SK-N-SH treated with all-trans-retinoic acid at 6 μM for 48 hours (cell line): Measurements from ENCODE around the gene NAA10.

Experiments
- ATAC-seq: fragments of 200-7000 bp; cut with Tn5 transposase; 3 replicates; pipeline ENCODE4 v1.9.1; 2020; ENCODE audit warnings: mild to moderate bottlenecking, moderate library complexity
- ARNTL ChIP-seq: fragments of 450-650 bp; formaldehyde crosslinking; IDR thresholded peaks from 2 replicates; pipeline ENCODE4 v1.5.0; 2020; ENCODE audit warnings: low read depth, mild to moderate bottlenecking, moderate library complexity, borderline replicate concordance
- CSDC2 ChIP-seq: fragments of 250-450 bp; sonication (Bioruptor Pico); IDR thresholded peaks from 2 replicates; pipeline ENCODE4 v1.5.0; 2020; ENCODE audit warnings: mild to moderate bottlenecking, moderate library complexity
- ESRRG ChIP-seq: fragments of 250-450 bp; sonication (Bioruptor Pico); IDR thresholded peaks from 2 replicates; pipeline ENCODE4 v1.6.1; 2021; ENCODE audit warnings: mild to moderate bottlenecking
- GLIS3 ChIP-seq: fragments of 250-450 bp; sonication (Bioruptor Pico); IDR thresholded peaks from 2 replicates; pipeline ENCODE4 v1.5.0; 2020; ENCODE audit warnings: mild to moderate bottlenecking, moderate library complexity
- ISL1 ChIP-seq: fragments of 250-450 bp; sonication (Bioruptor Pico); IDR thresholded peaks from 2 replicates; pipeline ENCODE4 v2.1.2; 2022; ENCODE audit warnings: mild to moderate bottlenecking, moderate library complexity
- OSR1 ChIP-seq: fragments of 250-450 bp; sonication (Bioruptor Pico); IDR thresholded peaks from 2 replicates; pipeline ENCODE4 v1.8.0; 2022; ENCODE audit warnings: moderate library complexity, mild to moderate bottlenecking, inconsistent platforms
- PPARA ChIP-seq: fragments of 250-450 bp; sonication (Bioruptor Pico); IDR thresholded peaks from 2 replicates; pipeline ENCODE4 v1.5.0; 2020; ENCODE audit warnings: mild to moderate bottlenecking, borderline replicate concordance
- RARB ChIP-seq: fragments of 250-450 bp; sonication (Bioruptor Pico); IDR thresholded peaks from 2 replicates; pipeline ENCODE4 v1.8.0; 2021; ENCODE audit warnings: mild to moderate bottlenecking, moderate library complexity
- SNAI2 ChIP-seq: fragments of 250-450 bp; sonication (Bioruptor Pico); IDR thresholded peaks from 2 replicates; pipeline ENCODE4 v1.5.0; 2020; ENCODE audit warnings: mild to moderate bottlenecking, moderate library complexity
- TOX ChIP-seq: fragments of 250-450 bp; sonication (Bioruptor Pico); IDR thresholded peaks from 2 replicates; pipeline ENCODE4 v1.8.0; 2021; ENCODE audit warnings: mild to moderate bottlenecking, moderate library complexity, borderline replicate concordance
- ZC3H10 ChIP-seq: fragments of 250-450 bp; sonication (Bioruptor Pico); IDR thresholded peaks from 2 replicates; pipeline ENCODE4 v1.5.1; 2021; ENCODE audit warnings: mild to moderate bottlenecking, moderate library complexity
- ZFP3 ChIP-seq: fragments of 250-450 bp; sonication (Bioruptor Pico); IDR thresholded peaks from 2 replicates; pipeline ENCODE4 v1.5.0; 2020; ENCODE audit warnings: mild to moderate bottlenecking, moderate library complexity
- ZFP30 ChIP-seq: fragments of 450-650 bp; formaldehyde crosslinking; IDR thresholded peaks from 2 replicates; pipeline ENCODE4 v1.5.0; 2022; ENCODE audit warnings: mild to moderate bottlenecking, moderate library complexity
- ZNF70 ChIP-seq: fragments of 450-650 bp; formaldehyde crosslinking; IDR thresholded peaks from 2 replicates; pipeline ENCODE4 v1.5.0; 2020; ENCODE audit warnings: mild to moderate bottlenecking, moderate library complexity
- ZNF8 ChIP-seq: fragments of 450-650 bp; formaldehyde crosslinking; IDR thresholded peaks from 2 replicates; pipeline ENCODE4 v1.5.0; 2020; ENCODE audit warnings: mild to moderate bottlenecking, moderate library complexity
- TF ChIP-seq, protein P1 (sequence below): fragments of 250-450 bp; sonication (Bioruptor Pico); IDR thresholded peaks from 2 replicates; pipeline ENCODE4 v1.5.1; 2020; ENCODE audit warnings: low read depth, mild to moderate bottlenecking, moderate library complexity
- TF ChIP-seq, protein P2 (sequence below): fragments of 250-450 bp; sonication (Bioruptor Pico); IDR thresholded peaks from 2 replicates; pipeline ENCODE4 v1.5.1; 2021; ENCODE audit warnings: mild to moderate bottlenecking, moderate library complexity
- TF ChIP-seq, protein P3 (sequence below): fragments of 250-450 bp; sonication (Bioruptor Pico); IDR thresholded peaks from 2 replicates; pipeline ENCODE4 v1.8.0; 2020; ENCODE audit warnings: mild to moderate bottlenecking, moderate library complexity, borderline replicate concordance
- TF ChIP-seq, protein P4 (sequence below): fragments of 250-450 bp; sonication (Bioruptor Pico); IDR thresholded peaks from 2 replicates; pipeline ENCODE4 v1.5.0; 2020; ENCODE audit warnings: mild to moderate bottlenecking, moderate library complexity
- TF ChIP-seq, protein P5 (sequence below): fragments of 250-450 bp; sonication (Bioruptor Pico); IDR thresholded peaks from 2 replicates; pipeline ENCODE4 v1.8.0; 2021; ENCODE audit warnings: low read depth, mild to moderate bottlenecking, moderate library complexity, borderline replicate concordance

The NAA10 gene

DNA sequence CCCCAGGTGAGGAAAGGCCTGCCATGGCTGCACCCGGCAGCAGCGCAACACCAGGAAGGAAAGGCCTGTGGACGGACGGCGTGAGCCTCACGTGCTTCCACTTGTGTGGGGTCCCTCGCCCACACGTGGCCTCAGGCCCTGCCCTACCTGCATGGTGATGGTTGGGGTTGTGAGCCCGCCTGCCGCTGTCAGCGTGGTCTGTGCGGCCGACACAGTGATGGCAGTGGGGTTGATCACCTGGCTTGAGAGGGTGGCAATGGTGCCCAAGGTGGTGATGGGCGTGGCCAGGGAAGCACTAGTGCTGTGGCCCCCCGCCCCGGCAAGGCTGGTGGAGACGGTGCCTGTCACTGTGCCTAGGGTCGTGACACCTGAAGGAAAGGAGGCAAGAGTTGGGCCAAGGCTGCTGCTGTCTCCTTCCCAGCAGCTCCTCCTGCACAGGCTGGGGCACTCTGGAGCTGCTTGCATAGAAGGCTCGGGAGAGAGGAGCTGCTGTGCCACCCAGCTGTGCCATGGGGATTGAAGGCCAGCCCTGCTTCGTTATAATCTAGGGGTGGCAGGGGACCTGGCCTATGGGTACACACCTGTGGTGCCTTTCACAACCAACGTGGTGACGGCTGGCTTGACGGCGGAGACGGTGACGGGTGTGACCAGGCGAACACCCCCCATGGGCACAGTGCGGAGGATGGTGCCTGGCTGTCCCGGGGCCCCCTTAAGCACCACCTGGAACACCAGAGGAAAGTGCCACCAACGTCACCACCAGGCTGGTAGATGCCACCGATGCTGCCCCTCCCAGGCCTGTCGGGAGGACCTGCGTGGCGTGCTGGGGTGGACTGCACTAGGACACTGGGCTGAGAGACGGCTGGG, 21.4 kb upstream of the NAA10 start:
- TF ChIP-seq TOX (no peak), OSR1 (CRISPR knock-in tag) (no peak), ISL1 (CRISPR knock-in tag) (no peak), ZNF70 (CRISPR knock-in tag) (no peak), ZC3H10 (CRISPR knock-in tag) (no peak), GLIS3 (no peak), ZNF8 (CRISPR knock-in tag) (no peak), SNAI2 (no peak), ARNTL (no peak), ZFP3 (CRISPR knock-in tag) (no peak)
- TF ChIP-seq, protein P1, sequence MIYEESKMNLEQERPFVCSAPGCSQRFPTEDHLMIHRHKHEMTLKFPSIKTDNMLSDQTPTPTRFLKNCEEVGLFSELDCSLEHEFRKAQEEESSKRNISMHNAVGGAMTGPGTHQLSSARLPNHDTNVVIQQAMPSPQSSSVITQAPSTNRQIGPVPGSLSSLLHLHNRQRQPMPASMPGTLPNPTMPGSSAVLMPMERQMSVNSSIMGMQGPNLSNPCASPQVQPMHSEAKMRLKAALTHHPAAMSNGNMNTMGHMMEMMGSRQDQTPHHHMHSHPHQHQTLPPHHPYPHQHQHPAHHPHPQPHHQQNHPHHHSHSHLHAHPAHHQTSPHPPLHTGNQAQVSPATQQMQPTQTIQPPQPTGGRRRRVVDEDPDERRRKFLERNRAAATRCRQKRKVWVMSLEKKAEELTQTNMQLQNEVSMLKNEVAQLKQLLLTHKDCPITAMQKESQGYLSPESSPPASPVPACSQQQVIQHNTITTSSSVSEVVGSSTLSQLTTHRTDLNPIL (CRISPR knock-in tag): no peak
- TF ChIP-seq, protein P2, sequence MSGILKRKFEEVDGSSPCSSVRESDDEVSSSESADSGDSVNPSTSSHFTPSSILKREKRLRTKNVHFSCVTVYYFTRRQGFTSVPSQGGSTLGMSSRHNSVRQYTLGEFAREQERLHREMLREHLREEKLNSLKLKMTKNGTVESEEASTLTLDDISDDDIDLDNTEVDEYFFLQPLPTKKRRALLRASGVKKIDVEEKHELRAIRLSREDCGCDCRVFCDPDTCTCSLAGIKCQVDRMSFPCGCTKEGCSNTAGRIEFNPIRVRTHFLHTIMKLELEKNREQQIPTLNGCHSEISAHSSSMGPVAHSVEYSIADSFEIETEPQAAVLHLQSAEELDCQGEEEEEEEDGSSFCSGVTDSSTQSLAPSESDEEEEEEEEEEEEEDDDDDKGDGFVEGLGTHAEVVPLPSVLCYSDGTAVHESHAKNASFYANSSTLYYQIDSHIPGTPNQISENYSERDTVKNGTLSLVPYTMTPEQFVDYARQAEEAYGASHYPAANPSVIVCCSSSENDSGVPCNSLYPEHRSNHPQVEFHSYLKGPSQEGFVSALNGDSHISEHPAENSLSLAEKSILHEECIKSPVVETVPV (CRISPR knock-in tag): no peak
- TF ChIP-seq, protein P3, sequence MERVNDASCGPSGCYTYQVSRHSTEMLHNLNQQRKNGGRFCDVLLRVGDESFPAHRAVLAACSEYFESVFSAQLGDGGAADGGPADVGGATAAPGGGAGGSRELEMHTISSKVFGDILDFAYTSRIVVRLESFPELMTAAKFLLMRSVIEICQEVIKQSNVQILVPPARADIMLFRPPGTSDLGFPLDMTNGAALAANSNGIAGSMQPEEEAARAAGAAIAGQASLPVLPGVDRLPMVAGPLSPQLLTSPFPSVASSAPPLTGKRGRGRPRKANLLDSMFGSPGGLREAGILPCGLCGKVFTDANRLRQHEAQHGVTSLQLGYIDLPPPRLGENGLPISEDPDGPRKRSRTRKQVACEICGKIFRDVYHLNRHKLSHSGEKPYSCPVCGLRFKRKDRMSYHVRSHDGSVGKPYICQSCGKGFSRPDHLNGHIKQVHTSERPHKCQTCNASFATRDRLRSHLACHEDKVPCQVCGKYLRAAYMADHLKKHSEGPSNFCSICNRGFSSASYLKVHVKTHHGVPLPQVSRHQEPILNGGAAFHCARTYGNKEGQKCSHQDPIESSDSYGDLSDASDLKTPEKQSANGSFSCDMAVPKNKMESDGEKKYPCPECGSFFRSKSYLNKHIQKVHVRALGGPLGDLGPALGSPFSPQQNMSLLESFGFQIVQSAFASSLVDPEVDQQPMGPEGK (CRISPR knock-in tag): no peak
- TF ChIP-seq, protein P4, sequence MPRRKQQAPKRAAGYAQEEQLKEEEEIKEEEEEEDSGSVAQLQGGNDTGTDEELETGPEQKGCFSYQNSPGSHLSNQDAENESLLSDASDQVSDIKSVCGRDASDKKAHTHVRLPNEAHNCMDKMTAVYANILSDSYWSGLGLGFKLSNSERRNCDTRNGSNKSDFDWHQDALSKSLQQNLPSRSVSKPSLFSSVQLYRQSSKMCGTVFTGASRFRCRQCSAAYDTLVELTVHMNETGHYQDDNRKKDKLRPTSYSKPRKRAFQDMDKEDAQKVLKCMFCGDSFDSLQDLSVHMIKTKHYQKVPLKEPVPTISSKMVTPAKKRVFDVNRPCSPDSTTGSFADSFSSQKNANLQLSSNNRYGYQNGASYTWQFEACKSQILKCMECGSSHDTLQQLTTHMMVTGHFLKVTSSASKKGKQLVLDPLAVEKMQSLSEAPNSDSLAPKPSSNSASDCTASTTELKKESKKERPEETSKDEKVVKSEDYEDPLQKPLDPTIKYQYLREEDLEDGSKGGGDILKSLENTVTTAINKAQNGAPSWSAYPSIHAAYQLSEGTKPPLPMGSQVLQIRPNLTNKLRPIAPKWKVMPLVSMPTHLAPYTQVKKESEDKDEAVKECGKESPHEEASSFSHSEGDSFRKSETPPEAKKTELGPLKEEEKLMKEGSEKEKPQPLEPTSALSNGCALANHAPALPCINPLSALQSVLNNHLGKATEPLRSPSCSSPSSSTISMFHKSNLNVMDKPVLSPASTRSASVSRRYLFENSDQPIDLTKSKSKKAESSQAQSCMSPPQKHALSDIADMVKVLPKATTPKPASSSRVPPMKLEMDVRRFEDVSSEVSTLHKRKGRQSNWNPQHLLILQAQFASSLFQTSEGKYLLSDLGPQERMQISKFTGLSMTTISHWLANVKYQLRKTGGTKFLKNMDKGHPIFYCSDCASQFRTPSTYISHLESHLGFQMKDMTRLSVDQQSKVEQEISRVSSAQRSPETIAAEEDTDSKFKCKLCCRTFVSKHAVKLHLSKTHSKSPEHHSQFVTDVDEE (CRISPR knock-in tag): no peak
- no peak for ATAC-seq

DNA sequence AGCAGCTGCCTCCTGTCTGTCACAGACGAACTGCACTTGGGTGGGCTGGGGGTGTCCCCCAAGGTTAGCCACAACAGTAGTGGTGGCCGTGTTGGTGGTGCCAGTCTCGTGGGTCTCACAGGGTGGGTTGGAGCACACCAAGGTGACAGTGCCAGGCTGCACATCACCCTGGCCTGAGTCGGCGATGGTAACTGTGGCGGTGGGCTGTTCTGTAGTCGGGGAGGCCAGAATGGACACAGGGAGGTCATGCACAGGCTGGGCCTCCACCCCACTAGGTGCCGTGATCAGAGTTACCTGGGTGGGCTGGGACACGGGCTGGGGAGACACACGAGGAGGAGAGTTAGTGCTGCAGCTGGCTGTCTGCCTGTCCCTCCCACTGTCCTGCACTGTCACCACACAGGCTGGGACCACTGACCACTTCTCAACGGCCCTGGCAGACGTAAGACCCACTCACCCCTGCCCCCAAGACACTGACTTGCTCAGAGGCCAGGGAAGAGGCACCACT, 20.4 kb upstream of the NAA10 start:
- no peak for ATAC-seq
- no peak for TF ChIP-seq ZFP30
- TF ChIP-seq, protein P3 (CRISPR knock-in tag): no peak
- TF ChIP-seq, protein P1 (CRISPR knock-in tag): no peak
- TF ChIP-seq SNAI2: no peak
- TF ChIP-seq RARB (CRISPR knock-in tag): no peak
- no peak for TF ChIP-seq OSR1 (CRISPR knock-in tag)
- TF ChIP-seq ESRRG: no peak
- TF ChIP-seq PPARA (CRISPR knock-in tag): no peak
- TF ChIP-seq ZC3H10 (CRISPR knock-in tag): no peak
- TF ChIP-seq, protein P5, sequence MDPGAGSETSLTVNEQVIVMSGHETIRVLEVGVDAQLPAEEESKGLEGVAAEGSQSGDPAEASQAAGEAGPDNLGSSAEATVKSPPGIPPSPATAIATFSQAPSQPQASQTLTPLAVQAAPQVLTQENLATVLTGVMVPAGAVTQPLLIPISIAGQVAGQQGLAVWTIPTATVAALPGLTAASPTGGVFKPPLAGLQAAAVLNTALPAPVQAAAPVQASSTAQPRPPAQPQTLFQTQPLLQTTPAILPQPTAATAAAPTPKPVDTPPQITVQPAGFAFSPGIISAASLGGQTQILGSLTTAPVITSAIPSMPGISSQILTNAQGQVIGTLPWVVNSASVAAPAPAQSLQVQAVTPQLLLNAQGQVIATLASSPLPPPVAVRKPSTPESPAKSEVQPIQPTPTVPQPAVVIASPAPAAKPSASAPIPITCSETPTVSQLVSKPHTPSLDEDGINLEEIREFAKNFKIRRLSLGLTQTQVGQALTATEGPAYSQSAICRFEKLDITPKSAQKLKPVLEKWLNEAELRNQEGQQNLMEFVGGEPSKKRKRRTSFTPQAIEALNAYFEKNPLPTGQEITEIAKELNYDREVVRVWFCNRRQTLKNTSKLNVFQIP: no peak
- TF ChIP-seq, protein P2 (CRISPR knock-in tag): no peak
- no peak for TF ChIP-seq CSDC2
